ENCODE data around the gene CLIC1.

CLIC1 gene

DNA sequence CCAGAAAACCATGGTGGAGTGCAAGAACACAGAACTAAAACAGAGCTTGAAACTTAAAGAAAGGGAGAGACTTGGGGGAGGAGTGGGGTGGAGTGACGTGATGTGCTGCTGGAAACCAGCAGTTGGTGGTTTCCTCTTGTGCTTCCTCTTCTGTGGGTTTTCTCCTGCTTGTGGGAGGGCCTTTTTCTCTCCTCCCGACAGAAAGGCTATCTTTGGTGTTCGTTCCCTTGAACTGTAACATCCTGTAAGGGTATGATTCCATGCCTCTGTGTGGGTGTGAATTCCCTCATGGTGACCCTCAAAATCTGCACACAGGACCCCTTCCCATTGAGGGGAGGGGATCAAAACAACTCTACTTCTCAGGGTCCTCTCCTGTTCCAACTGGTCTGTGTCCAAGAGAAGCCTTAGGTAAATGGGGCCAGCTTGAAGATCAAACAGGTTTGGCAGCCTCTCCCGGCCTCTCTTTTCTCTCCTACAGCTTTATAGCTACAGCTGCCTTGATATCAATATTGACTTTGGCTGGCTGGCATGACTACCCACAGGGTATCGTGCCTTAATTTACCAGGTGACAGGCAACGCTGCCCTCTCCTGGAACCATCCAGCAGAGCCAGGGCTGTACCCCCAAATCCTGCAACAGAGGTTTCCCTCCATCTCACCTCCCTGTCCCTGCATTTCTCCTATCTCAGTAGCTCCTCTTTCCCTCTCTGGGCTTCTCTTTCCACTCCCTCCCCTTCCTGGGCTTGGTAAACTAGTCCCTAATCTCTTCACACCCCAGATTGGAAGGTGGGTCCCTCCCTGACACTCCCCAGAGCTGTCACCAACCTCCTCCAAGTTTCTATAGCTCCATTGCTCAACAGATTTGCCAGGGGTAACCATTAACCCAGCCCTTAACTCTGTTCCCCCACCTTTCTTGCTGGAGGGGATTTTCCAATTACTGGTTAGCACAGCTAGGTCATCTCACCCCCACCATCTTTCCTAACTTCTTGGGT lies 2.0 kb upstream of the CLIC1 start:
- DNase-seq (peak; percentile 70), ATAC-seq (peak; percentile 7)

DNA sequence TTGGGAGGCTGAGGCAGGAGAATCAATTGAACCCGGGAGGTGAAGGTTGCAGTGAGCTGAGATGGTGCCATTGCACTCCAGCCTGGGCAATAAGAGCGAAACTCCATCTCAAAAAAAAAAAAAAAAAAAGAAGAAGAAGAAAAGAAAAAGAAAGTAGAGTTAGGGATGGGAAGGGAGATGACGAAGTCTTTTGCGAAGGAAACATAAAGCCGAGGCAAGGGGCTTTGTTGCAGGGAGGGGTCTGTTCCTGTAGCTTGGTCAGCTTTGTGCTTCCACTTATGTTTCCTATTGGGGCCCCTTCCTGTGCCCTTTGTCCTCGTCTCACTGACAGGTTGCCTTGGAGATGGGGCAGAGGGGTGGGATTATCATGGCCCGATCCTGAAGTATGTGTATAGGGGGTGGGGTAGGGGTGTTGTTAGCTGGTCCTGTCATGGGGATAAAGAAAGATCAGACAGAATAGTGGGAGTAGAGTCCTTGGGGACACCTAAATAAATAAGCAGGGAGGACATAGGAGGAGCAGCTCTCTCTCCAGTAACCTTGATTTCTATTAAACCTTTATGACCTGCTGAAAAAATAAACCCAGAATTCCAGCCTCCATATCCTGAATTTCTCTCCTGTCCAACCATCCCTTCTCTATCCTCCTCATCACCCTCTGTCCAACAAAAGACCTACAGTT lies 1.1 kb upstream of the CLIC1 start:
- ATAC-seq (no peak), DNase-seq (no peak)

DNA sequence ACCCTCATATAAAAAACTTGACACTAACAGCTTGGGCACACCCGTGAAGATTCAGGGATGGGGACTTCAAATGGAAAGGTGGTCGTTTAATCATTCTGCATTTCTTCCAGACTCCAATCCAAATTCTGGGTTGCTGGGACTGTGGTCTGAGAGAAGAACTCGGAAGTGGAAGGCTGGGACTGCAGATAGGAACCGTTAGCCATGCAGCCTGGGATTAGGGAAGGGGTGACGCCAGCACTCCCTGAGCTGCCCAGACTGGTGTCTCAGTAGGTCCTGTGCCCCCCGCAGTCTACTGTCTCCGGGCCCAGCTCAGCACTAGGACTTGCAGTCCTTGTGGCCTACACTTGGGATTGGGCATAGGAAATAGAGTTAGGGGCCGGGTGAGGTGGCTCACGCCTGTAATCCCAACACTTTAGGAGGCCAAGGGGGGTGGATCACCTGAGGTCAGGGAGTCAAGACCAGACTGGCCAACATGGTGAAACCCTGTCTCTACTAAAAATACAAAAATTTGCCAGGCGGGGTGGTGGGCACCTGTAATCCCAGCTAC lies 511 bp upstream of the CLIC1 start:
- DNase-seq (peak; percentile 27), ATAC-seq (no peak)

DNA sequence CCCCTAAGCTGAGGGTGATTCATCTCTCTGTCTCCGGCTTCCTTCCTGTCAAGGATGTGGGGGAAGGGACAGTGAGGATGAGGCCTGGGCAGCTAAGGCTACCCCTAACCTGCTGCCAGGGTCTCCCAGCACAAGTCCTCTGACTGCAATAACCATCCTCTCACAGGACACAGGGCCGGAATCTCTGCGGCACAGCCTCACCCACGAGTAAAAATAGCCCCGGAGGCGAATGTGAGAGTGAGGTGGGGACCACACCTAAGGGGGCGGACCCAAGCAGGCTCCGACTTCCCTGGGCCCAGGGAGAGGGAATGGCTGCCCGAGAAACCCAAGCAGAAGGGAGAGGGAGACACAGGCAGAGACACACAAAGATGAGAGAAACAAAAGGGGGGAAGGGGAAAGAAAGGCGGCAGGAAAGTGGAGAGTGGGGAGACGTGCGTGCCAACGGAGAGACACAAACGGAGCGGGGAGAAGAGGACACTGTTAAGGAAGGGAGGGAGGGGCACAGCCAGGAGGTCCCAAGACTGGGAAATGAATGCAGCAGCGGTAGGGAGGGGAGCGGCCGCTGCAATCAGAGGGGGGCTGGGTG lies 1.4 kb downstream of the CLIC1 start:
- DNase-seq (peak; percentile 70), ATAC-seq (no peak)

DNA sequence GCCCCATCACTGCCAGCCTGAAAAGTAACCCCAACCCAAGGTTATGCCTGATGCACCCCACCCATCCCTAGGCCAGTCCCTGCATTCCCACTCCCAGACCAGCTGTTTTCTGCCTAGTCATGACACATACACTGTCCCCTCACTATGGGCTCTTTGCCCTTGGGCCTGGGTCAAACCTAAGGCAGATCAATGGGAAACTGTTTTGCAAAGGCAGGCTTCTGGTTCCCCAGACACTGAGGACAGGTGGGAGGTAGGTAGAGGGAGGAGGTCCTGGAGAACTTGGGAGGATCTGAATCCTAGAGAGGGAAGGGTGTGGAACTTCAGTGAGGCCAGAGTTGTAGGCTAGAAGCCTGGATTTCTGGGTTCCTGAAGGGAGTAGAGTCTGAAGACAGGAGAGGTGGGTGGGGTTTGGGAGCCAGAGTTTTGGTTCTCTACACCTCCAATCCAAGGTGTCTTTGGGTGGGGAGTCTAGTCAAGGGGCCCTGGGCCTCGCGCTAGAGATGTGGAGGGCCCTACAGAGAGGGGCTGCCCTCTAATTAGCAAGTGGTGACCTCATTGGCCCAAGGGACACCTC lies 2.0 kb downstream of the CLIC1 start:
- DNase-seq: no peak
- ATAC-seq: peak; percentile 53

DNA sequence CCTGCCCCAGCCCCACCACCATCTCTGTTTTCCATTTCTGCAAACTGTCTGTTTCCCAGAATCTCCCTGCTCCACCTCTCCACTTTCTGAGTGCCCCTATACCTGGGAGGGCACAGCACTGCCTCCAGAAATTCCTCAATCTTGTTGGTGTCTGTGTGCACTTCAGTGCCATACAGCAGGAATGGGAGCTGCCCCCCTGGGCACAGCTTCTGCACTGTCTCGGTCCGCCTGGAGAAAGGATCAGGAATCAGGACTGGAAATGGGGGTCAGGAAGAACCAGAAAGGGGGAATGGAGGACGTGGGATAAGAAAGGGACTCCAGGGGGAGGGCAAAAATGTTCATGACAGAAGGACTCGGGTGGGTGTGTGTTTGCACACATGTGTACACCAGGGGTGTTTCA lies 2.6 kb downstream of the CLIC1 start:
- ATAC-seq: no peak
- no peak for DNase-seq

DNA sequence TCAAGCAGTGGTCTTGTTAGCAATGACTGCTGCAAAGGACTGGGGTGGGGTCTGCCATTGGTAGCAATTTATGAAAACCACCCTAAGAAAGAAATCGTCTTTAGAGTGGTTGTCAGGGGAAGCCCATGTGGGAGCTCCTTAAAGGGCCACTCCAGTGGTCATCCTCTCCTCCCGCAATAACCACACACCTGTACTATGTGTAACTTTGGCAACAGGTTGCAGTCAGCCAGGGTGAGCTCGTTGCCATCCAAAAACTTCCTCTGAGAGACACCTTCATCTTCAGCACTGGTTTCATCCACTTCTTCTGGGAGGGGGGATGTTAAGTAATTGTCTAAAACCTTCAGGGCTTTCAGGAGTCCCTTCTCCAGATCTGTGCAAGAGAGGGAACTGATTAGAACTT lies 4.3 kb downstream of the CLIC1 start:
- ATAC-seq (no peak), DNase-seq (no peak)

DNA sequence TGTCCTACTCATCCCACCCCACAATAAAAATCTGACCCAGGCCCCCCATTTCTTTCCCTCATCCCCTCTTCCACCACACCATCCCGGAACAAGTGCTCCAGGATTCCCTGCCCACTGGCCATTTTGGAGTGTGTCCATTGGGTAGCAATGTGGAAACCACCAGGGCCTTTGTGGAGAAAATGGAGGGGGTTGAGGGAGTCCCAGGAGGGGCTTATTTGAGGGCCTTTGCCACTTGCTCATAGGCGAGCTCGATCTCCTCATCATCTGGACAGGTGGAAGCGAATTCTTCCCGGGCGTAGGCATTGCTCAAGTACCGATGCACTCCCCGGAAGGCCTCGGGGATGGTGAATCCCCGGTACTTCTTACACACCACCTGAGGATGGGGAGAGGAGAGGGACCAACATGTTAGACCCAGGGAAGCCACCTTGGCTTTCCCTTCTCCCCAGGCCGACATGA lies 5.7 kb downstream of the CLIC1 start:
- DNase-seq: no peak

DNA sequence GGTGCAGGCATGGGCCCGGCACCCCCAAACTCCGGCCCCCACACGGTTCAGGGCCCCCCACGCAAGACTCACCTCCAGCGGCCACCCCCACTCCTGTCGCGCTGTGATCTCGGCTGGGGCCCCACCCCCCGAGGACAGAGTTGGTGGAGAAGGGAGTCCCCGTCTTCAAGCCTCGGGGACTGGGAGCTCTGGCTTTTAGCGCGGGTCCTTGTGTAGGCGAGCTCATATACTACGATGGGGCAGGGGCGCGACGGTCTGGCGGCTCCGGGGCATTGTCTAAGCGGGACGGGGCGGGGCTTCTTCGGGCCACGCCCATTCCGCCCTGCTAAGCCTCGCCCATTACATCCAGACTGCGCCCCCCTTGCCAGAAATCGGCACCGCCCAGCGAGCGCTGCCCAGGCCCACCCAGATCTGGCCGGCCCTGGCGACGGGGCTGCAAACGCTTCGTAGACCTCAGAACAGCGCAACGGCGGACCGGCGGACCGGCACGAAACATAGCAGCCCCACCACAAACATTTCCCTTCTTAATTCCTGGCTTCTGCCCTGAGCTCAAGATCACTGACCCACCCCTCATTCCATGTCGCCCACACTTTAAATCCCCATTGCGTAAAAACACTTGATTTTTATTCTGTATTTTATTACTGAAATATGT lies 6.2 kb downstream of the CLIC1 start:
- ATAC-seq (peak; percentile 60), DNase-seq (peak; percentile 82)

More for the DNA sequence above, 5.7 kb downstream of the CLIC1 start:
- no peak for ATAC-seq

DNA sequence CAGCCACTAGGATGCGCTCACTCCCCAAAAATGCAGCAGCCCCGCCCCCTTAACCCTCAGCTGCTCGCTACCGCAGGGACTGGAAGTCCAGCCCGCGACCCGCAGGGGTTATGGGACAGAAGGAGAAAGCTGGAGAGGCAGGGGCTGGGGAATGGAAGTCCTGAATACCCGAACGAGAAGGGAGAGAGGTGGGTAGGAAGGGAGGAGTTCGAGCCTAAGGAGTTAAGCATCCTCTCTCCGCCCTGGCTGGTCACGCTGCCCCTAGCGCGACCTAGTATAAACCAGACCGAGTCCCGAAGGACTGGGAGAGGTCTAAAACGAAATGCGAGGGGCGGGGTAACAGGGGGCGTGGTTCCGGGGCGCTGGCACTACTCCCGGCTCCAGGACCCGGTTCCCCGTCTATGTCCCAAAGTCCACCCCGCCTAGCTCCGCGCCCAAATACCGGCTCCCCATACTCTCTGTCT lies 6.8 kb downstream of the CLIC1 start:
- ATAC-seq (peak; percentile 61), DNase-seq (peak; percentile 85)

DNA sequence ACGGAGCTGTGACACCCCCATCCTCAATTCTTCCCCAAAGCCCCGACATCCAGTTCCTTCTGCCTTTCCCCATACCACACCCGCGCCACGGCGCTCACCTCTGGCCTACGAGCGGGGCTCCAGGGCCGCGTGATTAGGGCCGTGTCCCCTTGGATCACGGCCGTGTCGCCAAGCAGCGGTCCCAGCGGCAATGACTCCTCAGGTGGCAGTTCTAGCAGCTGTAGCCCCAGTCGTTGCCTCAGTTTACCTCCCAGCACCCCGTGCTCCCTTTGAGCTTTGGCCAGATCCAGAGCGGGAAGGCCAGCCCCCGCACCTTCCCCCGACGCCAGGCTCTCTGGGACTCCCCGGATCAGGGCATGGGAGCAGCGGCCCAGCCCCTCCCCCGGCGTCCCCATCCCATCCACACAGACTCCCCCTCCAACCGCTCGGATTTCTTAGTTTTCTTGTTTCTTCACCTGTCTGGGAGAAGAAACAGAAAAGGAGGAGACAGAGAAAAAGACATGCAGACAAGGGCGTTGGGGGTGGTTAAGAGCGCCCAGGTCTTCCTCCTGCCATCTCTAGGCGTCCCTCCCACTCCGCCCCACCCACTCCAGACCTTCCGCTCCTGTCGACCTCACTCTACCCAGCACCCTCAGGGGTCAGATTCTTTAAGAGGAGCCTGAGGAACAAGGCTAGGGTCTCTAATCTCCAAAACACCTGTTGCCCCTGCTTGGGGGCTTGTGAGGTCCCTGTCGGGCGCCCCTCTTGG lies 7.4 kb downstream of the CLIC1 start, which contains the start of gene DDAH2:
DDAH2 (minus strand) TSS at position 533 of the 748 bp plus-strand sequence; CDS start at position 395, 138 bp downstream.
- ATAC-seq (no peak), DNase-seq (no peak)

DNA sequence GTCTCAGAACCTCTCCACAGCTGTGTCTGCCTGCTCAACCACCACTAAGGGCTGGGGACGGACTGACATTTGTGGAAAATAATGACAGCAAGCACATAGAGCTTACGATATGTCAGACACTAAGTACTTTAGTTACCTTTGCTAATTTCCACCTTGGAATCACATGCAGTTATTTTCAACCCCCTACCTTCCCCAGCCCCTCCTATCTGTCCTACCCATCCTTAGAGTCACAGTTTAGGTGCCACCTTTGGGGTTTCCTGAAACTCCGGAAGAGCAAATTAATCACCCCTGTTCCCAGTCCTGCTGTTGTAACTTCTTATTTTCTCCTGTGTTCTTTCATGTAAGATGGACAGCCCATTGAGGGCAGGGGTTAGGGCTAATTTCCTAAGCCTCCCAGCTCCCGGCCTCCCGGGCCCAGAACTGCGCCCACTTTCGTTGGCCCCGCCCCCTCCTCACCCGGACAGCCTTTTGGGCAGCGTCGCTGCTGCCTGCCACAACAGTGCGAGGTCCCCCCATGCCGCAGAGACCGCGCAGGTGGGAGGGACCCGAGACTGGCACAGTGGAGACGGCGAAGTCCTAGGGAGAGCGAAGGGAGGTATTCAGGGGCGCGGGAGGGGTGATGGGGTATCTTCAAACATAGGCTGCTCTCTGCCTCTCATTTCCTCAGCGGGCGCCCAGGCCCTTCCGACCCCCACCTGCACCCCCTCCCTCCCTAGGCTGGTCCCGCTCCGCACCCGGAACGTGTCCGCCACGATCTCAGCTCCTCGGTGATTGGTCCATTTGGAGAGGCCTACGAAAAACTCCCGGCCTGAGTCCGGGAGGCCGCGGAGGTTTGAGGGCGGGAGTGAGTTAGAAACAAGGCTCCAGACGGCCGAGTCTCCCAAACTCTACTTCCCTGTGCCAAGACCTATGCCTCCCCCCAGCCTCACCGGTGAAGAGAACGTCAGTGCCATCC lies 8.3 kb downstream of the CLIC1 start:
- ATAC-seq: no peak
- no peak for DNase-seq

DNA sequence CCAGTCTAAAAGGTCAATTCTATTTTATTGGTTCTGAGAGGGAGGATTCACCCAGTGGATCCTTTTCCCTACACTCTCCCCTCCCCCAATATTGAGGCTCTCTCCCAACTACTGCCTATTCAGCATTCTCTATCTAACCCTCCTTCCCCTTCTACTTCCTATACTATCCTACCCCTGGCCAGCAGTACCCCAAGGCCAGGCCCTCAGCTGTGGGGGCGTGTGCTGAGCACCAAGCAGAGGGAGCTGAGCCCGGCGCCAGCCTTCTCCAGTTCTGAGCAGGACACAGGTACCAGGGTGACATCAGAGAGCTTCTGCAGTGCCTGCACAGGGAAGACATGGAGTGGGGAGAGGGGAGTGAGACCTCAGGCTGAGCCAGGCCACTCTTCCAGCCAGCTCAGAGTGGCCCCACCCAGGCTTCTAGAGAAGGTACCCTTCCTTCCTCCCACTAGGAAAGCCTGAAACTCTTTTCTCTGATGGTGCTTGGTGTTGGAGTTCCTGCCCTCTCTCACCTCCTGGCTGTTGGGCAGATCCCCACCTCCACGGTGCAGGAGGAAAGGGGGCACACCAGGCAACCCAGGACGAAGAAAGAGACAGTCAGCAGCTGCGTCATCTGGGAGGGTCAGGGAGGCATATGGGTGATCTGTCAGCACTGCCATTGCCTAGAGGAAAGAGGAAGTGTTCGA lies 9.2 kb downstream of the CLIC1 start:
- DNase-seq: peak; percentile 45
- peak; percentile 51 for ATAC-seq

DNA sequence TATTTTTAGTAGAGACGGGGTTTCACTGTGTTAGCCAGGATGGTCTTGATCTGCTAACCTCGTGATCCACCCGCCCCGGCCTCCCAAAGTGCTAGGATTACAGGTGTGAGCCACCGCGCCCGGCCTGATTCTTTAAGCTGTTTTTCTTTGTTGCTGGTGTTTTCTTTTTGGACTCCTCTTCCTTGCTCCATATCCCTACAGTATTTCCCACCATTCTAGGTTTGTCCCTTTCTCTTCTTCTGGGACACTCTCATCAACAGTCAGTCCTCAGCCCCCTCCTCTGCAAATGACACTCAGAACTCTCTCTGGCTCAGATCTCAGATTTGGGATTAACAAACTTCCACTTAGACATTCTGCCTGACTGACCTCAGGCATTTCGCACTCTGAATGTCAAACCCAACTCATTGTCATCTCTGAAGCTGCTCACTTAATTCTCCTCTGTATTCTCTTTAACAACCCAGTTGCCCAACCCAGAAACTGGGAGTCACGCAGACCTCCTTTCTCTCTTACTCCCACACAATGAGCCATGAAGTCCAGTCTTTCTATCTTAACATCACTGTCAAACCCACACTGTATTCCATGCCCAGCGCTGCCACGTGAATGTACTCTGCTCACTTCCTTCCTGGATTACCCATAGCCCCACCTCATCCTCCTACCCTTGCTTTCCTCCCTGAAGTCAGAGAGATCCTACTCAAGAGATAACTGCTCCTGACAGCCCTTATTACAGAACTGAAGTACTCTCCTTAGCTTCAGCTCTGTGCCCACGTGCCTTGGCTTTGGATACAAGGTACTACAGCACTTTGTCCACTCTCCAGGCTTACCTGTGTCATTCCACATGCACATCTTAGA lies 10.6 kb downstream of the CLIC1 start:
- no peak for DNase-seq

DNA sequence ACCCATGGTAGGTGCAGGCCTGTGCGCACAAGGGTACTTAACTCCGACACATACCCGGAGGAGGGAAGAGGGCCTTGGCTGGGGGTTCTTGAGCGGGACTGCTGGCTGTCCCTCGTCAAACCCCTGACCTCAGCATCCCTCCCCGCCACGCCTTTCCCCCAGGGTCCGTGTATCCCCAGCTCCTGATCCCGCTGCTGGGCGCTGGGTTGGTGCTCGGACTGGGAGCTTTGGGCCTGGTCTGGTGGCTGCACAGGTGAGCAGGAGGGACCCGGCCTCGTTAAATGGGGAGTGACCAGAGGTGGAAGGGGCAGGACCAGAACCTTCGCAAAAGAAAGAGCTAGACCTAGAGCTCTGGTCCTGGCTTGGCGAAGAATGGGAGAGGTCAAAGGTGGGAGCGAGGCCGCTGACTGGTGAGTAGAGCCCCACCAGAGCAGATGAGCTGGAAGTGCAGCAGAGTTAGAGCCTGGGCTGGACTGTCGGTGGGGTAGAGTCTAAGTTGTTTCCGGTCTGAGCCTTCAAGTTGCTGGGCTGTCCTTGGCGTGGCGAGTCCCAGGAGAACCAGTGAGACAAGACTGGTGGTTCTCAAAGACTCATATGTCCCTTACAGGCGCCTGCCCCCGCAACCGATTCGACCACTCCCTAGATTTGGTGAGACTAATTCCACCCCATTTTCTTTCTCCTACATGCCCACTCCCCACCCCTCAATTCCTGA lies 12.2 kb downstream of the CLIC1 start:
- DNase-seq (no peak), ATAC-seq (no peak)

More for the DNA sequence above, 10.6 kb downstream of the CLIC1 start:
- ATAC-seq: no peak

DNA sequence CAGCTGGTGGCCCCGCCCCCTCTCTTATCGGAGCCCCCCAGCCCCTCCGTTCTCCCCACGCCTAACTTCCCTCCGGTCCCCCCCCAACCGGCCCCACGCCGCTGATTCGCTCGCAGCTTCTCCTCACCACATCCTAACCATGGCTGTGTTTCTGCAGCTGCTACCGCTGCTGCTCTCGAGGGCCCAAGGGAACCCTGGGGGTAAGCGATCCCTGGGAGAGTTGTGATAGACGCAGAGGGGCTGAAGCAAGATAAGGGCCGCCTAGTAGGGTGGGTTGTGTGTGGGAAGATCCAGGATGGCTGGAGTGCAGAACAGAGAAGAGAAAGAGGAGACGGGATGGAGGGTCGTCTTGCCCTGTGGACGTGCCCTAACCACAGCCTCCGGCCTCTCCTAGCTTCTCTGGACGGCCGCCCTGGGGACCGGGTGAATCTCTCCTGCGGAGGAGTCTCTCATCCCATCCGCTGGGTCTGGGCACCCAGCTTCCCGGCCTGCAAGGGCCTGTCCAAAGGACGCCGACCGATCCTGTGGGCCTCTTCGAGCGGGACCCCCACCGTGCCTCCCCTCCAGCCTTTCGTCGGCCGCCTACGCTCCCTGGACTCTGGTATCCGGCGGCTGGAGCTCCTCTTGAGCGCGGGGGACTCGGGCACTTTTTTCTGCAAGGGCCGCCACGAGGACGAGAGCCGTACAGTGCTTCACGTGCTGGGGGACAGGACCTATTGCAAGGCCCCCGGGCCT lies 12.9 kb downstream of the CLIC1 start, which contains the start of gene MPIG6B:
MPIG6B (plus strand) TSS at position 129 of the 735 bp plus-strand sequence; CDS start at position 140, 11 bp downstream.
- ATAC-seq (no peak), DNase-seq (no peak)

Measured in stimulated activated naive CD8-positive, alpha-beta T cell treated with anti-CD3 and anti-CD28 coated beads, Interleukin-15, Interleukin-2, amounts not matched to agents 100 U/mL and 50 U/mL, for 24 hours (primary cell).